Hematopoietic multipotent progenitor cell treated with erythropoietin and hydrocortisone succinate and interleukin-3 and kit ligand, for 15 days (in vitro differentiated cells): ENCODE results near the gene HOXD13.

Source experiments
- DNase-seq: peaks from one replicate; pipeline ENCODE4 v3.0.0-alpha.2; 2015; ENCODE audit warnings: low spot score

Gene HOXD13

DNA sequence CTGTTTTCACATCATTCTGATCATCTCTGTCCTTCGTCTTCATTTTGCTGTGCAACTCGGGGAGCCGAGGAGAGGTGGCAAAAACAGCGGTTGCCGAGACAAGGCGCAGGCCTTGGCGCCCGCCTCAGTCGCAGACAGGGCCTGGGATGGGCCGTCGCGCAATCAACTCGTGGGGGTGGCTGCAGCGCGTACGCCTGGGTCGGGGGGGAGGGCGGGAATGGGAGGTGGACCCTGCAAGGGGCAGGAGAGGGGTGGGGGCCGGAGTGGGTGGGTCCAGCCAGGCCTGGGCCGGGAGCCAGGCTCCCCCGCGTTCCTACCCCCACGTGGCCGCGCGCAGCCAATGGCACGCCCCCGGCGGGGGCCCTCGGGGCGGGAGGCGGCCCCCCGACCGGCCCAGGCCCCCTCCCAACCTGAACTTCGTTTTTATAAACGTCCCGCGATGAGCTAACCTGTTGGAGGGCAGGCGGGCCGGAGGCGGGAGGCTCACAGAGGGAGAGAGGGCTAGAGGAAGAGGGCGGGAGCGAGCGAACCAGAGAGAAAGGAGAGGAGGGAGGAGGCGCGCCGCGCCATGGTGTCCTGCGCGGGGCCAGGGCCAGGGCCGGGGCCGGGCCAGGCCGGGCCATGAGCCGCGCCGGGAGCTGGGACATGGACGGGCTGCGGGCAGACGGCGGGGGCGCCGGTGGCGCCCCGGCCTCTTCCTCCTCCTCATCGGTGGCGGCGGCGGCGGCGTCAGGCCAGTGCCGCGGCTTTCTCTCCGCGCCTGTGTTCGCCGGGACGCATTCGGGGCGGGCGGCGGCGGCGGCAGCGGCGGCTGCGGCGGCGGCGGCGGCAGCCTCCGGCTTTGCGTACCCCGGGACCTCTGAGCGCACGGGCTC lies at the start of gene HOXD13:
TSS of gene HOXD13 (plus strand) at position 452 of the 875 bp plus-strand sequence. CDS start at position 622, 170 bp downstream.
- DNase-seq: no peak

DNA sequence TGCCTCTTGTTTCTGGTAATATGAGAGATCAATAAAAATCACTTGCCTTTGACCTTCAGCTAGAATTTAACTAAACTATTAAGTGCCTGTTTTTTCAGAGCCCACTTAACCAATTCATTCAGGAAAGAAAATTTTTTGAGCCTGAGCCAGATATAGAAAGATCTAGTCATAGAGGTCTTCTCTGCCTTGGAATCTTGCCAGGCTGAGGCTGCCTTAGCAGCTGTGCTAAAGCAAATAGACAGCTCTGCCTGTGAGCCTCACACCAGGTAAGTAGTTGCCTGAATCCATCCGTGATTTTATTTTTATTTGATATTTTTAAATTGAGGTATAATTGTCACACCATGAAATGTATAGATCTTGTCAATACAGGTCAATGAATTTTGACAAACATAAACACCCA lies 36.1 kb upstream of the HOXD13 start:
- no peak for DNase-seq

DNA sequence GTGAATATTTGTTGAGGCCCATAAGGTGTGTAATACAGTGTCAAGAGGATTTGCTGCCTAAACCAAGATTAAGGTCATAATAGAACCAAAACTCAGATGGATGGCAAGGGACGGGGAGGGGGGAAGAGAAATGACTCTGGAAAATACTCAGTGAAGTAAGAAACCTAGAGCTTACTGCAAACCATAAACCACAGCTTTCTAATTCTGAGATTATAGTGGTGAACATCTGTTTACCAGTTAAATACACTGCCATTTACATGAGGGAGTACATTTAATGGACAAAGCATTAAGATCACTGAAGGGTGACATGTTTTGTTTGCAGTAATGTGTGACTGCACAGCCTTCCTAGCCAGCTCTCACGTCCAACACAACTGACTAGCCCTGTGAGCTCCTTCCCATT lies 28.6 kb upstream of the HOXD13 start:
- DNase-seq: no peak

DNA sequence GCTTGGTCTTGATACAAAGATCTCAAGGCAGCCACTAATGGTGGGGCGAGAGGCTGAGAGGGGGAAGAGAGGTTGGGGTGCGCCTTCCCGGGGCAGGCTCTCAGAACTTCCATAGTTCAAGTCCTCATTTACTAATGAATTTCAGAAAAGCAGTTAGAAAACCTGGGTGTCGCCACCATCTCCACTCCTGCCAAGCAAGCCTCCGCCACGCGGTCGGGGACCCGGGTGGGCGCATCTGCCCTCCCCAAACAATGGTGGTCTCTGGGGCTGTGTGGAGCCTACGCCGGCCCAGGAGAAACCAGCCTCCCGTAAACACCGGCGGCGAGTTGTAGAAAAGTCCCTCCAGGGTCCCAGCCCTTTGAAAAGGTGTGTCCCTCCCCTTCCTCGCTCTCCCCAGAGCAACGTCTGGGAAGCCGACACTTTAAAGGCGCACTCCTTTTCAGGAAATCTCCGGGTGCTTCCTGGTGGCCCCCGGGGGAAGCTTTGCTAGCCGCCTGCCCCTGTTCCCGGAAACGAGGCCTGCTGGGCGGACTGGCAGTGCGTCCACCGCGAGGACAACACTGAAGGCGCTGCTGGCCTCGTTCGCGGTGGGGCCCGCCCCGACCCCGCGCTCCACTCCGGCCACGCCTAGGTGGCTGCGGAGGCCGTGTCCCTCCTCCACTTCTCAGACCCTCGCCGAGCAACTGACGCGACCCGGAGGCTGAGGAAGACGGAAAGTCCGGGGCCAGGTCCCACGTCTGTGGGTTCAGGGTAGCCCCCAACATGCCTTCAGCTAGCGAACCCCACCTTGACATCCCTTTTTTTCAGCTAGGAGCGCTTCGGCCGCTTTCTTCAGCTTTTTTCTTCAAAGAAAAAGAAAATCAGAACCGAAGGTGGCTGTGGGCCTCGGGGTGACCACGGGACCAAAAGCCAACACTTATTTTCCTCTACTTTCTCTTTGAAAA lies 25.6 kb upstream of the HOXD13 start:
- no peak for DNase-seq

DNA sequence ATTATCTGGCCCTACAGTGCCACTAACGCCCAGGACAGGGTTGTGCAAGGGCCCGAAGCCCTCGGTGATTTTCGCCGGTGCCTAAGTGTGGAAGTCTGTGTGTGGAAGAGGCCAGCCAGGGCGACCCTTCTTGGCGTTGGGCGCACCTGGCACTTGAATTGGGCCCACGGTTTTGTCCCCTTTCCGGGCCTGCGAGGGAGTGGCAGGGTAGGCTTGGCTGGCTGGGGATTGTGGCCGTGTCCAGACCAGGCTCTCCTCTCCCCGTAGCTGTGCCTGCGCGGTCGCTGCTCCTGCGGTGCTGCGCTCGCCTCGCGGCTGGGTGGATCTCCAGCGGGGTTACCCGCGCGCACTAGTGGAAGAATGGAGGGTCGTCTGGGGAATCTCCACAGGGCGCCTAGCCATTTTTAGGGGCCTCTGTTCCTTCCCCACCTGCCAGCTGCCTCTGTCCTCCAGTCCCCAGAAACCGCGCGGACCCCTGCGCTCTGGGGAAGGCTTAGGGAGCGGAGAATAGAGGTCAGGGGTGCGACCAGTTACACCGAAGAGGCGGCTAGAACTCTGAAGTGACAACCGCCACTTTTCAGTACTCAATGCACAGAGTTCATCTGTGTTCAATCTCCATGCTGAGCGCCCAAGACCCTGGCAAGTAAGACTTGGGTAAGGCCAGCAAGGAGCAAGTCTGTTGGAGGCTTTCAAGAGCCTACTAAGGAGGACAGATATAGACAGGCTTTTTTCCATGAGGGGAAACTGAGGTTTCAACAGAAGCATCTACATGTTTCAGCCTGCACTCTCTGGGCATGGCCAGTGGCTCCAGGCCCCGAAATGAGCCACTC lies 24.7 kb upstream of the HOXD13 start:
- DNase-seq: no peak

DNA sequence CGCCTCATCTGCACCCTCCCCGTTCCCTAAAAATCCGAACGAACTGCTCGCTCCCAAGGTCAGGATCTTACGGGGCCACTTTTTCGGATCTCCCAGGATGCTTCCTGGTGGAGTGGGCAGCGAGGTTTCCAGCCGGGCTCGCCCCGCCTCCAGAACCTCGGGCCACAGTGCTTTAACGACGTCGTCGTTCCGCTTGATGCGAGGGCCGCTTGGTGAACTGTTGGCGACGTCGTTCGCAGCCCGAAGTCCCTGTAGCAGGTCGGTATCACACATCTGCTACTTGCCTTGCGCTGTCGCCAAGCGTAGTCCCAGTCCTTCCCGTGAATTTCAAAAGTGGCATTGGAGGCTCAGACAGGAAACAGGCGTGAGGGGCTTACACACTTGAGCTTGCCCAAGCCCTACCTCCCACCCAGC lies 24.1 kb upstream of the HOXD13 start:
- DNase-seq: no peak

DNA sequence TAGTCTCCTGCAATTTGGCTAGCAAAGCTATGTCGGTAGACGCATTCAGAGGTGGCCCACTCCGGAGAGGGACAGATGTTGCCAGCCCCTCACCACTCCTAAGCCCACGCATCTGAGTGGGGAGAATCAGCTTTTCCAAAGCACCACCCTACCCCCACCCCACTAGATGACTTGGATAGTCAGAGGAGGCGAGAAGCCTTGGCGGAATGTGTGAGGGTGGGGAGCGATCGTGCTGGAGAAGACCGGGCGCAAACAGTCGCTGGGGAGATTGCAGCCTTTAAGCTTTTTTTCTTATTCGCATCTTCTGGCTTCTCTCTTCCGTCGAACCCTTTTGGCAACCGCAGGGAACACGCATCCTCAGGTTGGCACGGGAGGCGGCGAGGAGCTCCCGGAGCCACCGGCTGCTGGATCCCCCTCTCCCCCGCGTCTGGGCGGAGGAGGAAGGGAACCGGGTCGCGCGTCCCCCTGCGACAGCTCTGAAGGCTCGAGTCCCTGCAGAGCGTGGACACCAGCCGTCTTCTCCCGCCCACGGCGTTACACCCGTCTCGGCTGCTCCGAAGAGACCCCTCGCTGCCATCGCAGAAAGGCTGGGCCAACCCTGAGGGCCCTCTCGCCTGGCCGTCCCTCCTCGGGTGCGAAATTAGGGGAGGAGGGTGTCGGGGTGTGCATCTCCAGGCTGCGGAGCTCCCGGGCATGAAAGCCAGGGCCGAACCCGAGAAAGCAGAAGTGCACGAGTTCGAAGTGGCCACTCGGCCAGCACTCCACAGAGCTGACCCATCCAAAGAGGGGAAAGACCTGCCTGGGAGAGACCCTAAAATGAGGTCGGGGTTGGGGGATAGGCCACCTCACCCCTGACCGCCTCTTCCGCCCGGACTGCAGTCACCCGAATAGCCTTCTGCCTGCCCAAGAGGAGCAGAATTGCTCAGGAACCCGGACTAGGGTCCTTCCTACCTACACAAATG lies 20.9 kb upstream of the HOXD13 start:
- DNase-seq: no peak

DNA sequence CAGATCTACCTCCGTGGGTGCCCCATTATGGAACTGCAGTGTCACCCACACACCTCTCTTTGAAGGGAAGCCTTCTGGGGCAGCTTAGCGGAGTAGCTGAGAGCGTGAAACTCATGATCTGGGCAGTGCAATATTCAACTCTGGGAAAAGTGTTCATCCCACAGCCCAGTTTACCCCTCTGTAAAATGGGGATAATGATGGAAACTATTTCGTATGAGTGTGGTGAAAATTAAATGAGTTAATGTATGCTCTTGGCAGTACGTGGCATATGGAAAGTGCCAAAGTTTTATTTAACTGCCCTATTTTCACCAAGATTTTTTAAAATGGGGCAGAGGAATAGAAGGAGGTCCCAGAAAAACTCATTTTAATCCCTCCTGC lies 20.2 kb upstream of the HOXD13 start:
- DNase-seq: no peak

DNA sequence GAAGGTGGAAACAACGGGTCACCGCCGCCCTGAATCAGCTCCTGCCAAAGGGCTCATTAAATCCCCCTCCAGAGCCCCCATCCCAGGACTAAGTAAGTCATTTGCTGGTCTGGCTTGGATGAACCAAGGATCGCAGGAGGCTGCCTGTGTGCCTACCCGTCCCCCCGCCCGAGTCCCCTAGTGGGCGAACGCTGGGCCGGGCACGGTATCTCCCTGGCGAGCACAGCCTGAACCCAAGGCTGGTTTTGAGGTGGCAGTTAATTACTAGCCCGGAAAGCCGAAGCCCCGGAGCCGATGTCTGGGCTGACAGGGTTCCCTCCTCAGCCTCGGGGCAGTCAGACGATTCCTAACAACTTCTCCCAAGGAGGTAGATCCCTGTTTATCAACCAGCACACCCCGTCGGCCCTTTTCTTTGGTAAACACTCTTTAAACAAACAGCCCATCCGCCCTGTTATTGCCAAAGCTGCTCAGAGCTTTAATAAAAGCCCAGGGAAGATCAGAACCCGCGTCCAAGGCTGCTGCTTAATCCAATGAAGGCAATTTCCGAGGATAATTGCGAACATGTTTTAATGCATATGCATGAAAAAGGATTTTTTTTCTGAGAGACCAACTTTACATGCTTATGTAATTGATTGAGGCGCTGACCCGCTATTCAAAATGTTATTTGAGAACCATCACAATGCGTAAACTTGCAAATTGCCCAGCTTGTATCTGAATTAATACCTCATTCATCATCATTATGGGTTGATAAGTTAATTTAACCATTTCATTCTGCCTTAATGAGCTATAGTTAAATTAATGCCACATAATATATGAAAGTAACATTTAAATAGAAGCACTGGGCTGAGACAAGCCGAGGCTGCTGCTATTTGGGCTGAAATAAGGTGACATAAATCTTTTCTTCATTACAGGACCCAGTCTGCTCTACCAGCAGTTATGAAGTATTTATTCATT lies 19.3 kb upstream of the HOXD13 start:
- DNase-seq: no peak

DNA sequence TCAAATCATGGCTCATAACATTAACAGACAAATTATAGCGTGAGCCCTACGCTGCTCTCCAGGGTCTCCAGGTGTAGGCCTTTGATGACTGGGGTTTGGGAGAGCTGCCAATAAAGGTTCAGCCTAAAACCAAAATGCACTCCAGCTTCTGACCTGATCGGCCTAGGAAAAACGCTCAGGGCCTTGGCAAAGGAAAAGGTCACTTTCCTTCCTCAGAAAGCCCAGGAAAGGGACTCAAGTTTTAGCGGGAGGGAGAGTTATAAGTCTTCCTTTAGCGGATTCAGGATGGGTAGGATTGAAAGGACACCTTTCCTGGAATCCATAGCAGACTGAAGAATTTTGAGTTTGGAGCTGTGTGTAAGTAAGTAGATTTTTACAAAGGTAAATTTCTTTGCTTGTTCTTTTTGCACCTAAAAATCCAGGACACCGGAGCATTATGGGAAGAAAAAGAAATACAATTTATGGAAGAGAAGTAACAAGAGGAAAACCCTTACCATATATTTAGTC lies 17.5 kb upstream of the HOXD13 start:
- no peak for DNase-seq

DNA sequence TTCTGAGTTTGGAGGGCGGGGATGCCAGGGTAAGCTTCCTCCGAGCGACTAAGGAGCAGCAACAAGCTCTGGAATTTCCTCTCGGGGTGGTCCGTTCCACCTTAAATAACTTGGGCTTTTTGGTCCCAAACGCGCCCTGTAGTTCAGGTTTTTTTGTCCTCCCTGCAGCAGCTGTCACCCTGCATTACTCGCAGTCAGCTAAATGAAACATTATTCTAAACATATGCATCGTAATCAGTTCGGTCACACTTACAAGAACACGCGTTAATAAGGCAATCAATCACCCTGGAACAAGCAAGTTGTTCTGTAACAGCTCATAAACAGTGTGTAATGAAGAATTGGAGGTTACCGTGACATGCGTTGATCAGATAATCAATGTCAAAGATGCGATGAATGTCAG lies 17.0 kb upstream of the HOXD13 start:
- no peak for DNase-seq

DNA sequence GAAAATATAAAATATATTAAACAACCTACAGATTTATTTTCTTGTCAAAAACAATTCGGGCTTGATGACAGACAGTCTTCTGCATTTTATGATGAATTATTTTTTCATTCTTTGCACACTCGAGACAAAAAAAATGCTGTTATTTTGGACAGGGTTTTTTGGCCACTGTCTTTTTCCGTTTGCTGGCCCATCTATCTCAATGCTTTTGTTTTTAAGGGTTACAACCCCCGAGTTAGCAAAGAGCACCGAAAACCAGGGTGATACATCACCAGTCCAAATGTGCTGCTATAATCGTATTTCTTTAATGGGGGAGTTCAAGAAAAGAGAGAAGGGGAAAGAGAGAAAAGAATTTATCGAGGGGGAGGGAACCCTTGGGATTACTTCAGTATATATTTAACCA lies 16.5 kb upstream of the HOXD13 start:
- DNase-seq: no peak

DNA sequence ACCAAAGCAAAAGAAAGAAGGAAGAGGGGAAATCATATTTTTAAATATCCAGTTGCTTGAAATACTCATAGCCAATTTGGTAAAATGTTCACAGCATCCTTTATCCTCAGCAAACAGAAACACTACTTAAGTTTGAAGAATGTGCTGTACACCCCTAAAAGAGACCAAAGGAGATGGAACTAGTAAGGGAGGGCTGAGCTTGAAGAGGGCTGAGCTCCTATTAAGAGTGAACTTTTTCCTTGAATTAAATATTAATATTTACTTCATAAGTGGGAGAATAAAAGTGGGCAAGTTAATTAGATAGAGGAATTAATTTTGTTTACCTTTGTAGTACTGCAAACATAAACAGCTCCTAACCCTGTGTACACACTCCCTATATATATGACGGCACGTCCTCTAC lies 15.7 kb upstream of the HOXD13 start:
- no peak for DNase-seq

DNA sequence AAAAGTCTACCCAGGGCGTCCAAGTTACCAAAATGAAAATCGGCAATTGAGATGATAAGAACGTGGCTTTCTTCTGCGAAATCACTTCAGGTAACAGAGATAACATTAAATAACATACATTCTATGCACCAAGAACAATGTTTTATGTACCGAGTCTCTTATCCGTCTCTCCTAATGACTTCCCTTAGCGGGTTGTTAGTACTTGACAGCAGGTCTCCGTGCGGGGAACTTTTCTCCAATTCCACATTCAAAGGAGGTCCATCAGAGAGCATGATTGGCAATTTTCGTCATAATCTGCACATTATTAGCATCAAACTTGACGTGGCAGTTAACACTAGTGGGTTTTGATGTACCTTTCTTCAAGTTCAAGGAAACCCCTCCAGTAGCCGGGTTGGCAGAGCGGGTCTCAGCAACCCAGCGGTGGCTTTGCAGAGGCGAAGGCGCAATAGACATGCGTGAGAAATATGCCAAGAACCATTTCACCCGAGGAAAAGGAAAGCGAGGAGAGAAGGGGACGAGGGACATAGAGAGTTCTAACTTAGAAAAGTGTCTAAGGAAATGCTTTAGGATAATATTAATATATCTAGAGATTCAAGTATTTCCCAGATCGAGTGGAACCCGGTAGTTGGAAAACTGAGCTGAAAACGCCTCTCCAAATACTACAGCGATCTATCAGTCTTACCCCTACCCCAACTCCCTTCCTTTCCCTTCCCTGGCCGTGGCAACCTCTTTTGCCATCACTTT lies 13.8 kb upstream of the HOXD13 start:
- DNase-seq: no peak

DNA sequence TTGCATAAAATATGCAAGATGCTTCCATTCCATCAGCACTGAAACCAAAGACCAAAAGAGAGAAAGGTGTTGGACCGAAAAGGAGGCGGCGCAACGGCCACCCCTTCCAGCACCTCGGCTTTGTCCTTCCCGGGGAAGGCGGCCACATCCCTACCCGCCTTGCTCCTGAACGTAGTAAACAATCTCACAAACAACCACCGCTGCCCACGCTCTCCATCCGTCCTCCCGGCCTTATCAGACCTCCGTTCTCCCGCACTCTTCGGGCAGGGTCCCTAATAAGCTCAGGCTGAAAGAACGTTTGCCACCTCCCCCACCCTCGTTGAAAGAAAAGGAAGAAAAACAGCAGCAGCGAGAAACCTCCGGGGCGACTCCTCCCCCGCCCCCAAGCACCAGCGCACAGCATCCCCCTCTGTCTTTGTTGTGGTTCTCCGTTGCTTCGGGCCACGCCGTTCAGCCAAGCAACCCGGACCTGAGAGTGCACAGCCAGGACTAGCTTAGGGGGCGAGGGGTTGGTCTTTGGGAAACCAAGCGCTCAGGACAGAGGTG lies 13.2 kb upstream of the HOXD13 start:
- DNase-seq: no peak

DNA sequence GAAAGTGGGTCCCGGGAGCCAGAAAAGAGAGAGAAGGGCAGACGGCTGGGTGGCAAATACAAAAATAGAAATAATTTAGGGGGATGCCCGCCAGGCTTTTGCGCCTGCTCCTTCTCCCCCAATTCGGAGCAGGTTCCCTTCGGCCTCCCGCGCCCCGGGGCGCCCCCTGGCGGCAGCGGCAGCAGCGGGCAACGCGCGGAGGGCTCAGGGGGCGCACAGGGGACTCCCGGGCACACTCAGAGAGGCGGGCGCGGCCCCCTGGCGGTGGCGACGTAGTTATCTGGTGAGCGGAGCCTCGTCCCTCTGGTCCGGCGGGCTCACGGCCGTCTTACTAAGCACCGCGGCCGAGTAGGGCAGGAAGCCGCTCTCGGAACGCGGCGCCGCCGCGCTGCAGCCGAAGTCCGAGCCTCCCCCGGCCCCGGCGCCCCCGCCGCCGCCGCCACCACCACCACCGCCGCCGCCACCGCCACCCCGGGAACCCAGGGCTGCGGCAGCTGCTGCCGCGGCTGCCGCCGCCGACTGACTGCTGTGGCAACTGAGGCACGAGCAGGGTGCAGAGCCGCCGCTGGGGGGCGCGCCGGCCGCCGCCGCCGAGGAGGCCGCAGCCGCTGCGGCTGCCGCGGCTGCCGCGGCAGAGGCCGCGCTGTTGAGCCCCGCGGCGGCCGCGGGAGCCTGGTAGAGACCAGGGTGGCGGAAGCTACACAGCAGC lies 12.5 kb upstream of the HOXD13 start:
- DNase-seq: peak; percentile 57

DNA sequence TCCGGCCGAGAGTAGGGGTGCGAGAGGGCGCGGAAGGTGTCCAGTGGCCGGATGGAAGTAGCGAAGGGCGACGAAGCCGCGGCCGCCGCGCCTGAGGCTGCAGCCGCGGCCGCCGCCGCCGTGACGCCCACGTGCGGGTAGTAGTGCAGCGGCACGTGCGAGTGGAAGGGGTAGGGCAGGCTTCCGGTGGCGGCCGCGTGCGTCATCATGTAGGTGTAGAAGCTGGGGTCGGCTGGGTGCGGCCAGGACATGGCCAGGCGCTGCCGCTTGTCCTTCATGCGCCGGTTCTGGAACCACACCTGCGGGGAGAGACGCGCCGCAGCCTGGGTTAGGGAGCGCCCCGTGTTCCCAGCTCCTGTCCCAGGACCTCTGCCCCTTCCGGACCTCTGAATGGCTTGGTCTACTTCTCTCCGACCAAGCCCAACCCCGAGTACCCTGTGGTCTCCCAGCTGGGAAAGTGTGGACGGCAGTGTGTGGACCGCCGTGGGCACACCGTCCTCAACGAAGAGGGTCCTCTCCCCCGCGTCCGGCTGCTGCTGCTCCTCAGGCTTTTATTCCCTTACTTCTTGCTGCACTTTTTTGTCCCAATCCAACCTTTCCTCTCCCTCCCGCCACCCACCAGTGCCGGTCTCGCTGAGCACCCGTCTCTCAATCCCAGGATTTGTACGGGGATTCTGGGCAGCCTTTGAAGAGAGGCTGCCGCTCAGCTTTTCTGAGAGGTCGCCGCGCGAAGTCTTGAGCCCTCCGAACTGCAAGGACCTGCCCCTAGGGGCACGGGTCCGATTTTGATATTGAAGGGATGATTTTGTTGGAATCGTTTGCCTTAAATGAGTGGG lies 11.8 kb upstream of the HOXD13 start:
- DNase-seq: no peak
